K562 (cell line): Measurements from ENCODE around the gene IRF2. TPM values are rescaled to one million over a fixed set of nuclear protein-coding genes. Genes with fewer than 3 reads are reported as not detected.
"Not testable (repeated sequence)": the region's sequence is repeated elsewhere in the genome, so short reads cannot be mapped to it uniquely, and the experiment has no call there.

Experiments used
- CEBPB ChIP-seq: fragments of 450-650 bp; IDR thresholded peaks from 2 replicates; pipeline ENCODE4 v1.6.1; 2016; ENCODE audit warnings: missing genetic modification characterization, missing compliant biosample characterization
- CSDE1 ChIP-seq, 2 experiments: fragments of 450-650 bp; IDR thresholded peaks; 2 replicates each; pipeline ENCODE4 v1.6.1; 2016; ENCODE audit warnings: mild to moderate bottlenecking in 1 of 2
- DMBX1 ChIP-seq: fragments of 250-450 bp; sonication (Bioruptor Pico); IDR thresholded peaks from 2 replicates; pipeline ENCODE4 v1.8.0; 2022; ENCODE audit warnings: inconsistent platforms, mild to moderate bottlenecking, moderate library complexity, borderline replicate concordance
- EGR1 ChIP-seq: fragments of 450-650 bp; conservative IDR thresholded peaks from 2 replicates; pipeline ENCODE4 v1.6.1; 2017; ENCODE audit warnings: mild to moderate bottlenecking
- ERF ChIP-seq: fragments of 450-650 bp; formaldehyde crosslinking; IDR thresholded peaks from 2 replicates; pipeline ENCODE4 v1.4.0; 2020; ENCODE audit warnings: mild to moderate bottlenecking, mixed read lengths
- NR2C1 ChIP-seq, 2 experiments: fragments of 450-650 bp; IDR thresholded peaks; 2 replicates each; pipeline ENCODE4 v1.6.1; 2017; ENCODE audit warnings: mild to moderate bottlenecking in 2 of 2, antibody characterized with exemption in 1 of 2, inconsistent platforms in 1 of 2, missing compliant biosample characterization in 1 of 2, missing genetic modification characterization in 1 of 2
- PHTF2 ChIP-seq: fragments of 250-450 bp; sonication (Bioruptor Pico); IDR thresholded peaks from 2 replicates; pipeline ENCODE4 v1.5.0; 2021; ENCODE audit warnings: mild to moderate bottlenecking
- POLR2H ChIP-seq: IDR thresholded peaks from 2 replicates; pipeline ENCODE4 v1.6.1; 2016; ENCODE audit warnings: missing genetic modification characterization, low read depth, mild to moderate bottlenecking, control low read depth, missing compliant biosample characterization, moderate library complexity
- PTRF ChIP-seq: fragments of 450-650 bp; IDR thresholded peaks from 2 replicates; pipeline ENCODE4 v1.6.1; 2016; ENCODE audit warnings: mild to moderate bottlenecking, missing genetic modification characterization, missing compliant biosample characterization
- PTTG1 ChIP-seq: fragments of 450-650 bp; IDR thresholded peaks from 2 replicates; pipeline ENCODE4 v1.6.1; 2016; ENCODE audit warnings: low read depth, mild to moderate bottlenecking, missing genetic modification characterization, missing compliant biosample characterization
- RFX7 ChIP-seq: fragments of 250-450 bp; sonication (Bioruptor Pico); IDR thresholded peaks from 2 replicates; pipeline ENCODE4 v1.5.1; 2021; ENCODE audit warnings: mild to moderate bottlenecking
- ZNF175 ChIP-seq: fragments of 200-800 bp; sonication (Bioruptor generic); IDR thresholded peaks from 2 replicates; pipeline ENCODE4 v1.6.1; 2016; ENCODE audit warnings: low read depth, mild to moderate bottlenecking, missing genetic modification characterization, missing compliant biosample characterization
- ZNF444 ChIP-seq: fragments of 250-450 bp; sonication (Bioruptor Pico); IDR thresholded peaks from 2 replicates; pipeline ENCODE4 v1.4.0; 2020; ENCODE audit warnings: mild to moderate bottlenecking, moderate library complexity
- ZNF507 ChIP-seq: conservative IDR thresholded peaks from 2 replicates; pipeline ENCODE4 v1.6.1; 2017; ENCODE audit warnings: missing genetic modification characterization, missing compliant biosample characterization
- ZNF584 ChIP-seq: fragments of 200-800 bp; sonication (Bioruptor generic); IDR thresholded peaks from 2 replicates; pipeline ENCODE4 v1.6.1; 2016; ENCODE audit warnings: low read depth, mild to moderate bottlenecking, missing genetic modification characterization, missing compliant biosample characterization
- ZNF696 ChIP-seq: fragments of 250-450 bp; sonication (Bioruptor Pico); conservative IDR thresholded peaks from 2 replicates; pipeline ENCODE4 v1.4.0; 2020; ENCODE audit warnings: mild to moderate bottlenecking, moderate library complexity
- ZNF766 ChIP-seq: fragments of 200-800 bp; sonication (Bioruptor generic); conservative IDR thresholded peaks from 2 replicates; pipeline ENCODE4 v1.6.1; 2016; ENCODE audit warnings: missing genetic modification characterization, missing compliant biosample characterization
- polyA plus RNA-seq, 8 experiments: library from polyadenylated mRNA; depleted of rRNA in 4 of 8; stranded (reverse) in 5 of 8; unstranded in 3 of 8; fragments of >200 nt; fragmentation: Nextera tagmentation in 2 of 8; fragmentation: Illumina TruSeq in 1 of 8; extraction: Ambion mirVana in 2 of 8; extraction: Trizol in 1 of 8; gene quantifications; 2 replicates each; pipeline versions ENCODE4 v1.2.1 to v1.2.3, GENCODE V29; 2011 to 2014; ENCODE audit warnings: inconsistent platforms in 1 of 8, missing spikeins in 1 of 8
- total RNA-seq, 7 experiments: library from RNA; depleted of rRNA in 6 of 7; stranded (reverse); fragments of >200 nt in 6 of 7; fragmentation: Illumina TruSeq in 2 of 7; extraction: Trizol in 2 of 7; gene quantifications; 2 replicates each; pipeline versions ENCODE4 v1.2.1 to v1.2.3, GENCODE V29; 2011 to 2021; ENCODE audit warnings: low replicate concordance in 1 of 7
- TF ChIP-seq, protein P1 (sequence below): fragments of 250-450 bp; sonication (Bioruptor Pico); IDR thresholded peaks from 2 replicates; pipeline ENCODE4 v1.9.0; 2021; ENCODE audit warnings: mild to moderate bottlenecking
- TF ChIP-seq, protein P2 (sequence below): fragments of 450-650 bp; conservative IDR thresholded peaks from 2 replicates; pipeline ENCODE4 v1.6.1; 2016; ENCODE audit warnings: missing genetic modification characterization, low read depth, mild to moderate bottlenecking, control low read depth, missing compliant biosample characterization
- TF ChIP-seq, protein P3 (sequence below): fragments of 450-650 bp; IDR thresholded peaks from 2 replicates; pipeline ENCODE4 v1.6.1; 2016; ENCODE audit warnings: missing biosample characterization, missing genetic modification characterization
- TF ChIP-seq, protein P4 (sequence below): fragments of 450-650 bp; IDR thresholded peaks from 2 replicates; pipeline ENCODE4 v1.6.1; 2017; ENCODE audit warnings: antibody characterized with exemption, mild to moderate bottlenecking

The IRF2 gene
- total and polyA plus RNA-seq, 9 of the 15 experiments (the other 6 are each of a cell fraction or from before 2014, with no cell fraction given) = 7.1 to 17.1 (median 11.3) TPM

DNA sequence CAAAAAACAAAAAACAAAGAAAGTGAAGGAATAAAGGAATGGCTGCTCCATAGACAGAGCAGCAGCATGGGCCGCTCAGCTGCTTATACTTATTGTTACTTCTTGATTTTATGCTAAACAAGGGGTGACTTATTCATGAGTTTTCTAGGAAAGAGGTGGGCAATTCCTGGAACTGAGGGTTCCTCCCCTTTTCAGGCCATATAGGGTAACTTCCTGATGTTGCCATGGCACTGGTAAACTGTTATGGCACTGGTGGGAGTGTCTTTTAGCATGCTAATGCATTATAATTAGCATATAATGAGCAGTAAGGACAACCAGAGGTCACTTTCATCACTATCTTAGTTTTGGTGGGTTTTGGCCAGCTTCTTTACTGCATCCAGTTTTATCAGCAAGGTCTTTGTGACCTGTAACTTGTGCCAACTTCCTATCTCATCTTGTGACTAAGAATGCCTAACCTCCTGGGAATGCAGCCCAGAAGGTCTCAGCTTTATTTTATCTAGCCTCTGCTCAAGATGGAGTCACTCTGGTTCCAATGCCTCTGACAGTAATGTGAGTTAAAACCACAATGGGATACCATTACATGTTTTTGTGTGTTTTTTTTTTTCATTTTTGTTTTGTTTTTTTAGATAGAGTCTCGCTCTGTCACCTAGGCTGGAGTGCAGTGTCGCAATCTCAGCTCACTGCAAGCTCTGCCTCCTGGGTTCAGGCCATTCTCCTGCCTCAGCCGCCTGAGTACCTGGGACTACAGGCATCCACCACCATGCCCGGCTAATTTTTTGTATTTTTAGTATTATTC lies 134.8 kb downstream of the IRF2 start (continued):
- peak; percentile 81; the same call in 1 of the 2 replicates for TF ChIP-seq ERF (CRISPR knock-in tag)
- peak in 1 of 2 experiments; percentile 60; a peak in 1 of 4 replicates for TF ChIP-seq CSDE1 (IDR thresholded peaks at IDR 0.05)
- TF ChIP-seq, protein P1, sequence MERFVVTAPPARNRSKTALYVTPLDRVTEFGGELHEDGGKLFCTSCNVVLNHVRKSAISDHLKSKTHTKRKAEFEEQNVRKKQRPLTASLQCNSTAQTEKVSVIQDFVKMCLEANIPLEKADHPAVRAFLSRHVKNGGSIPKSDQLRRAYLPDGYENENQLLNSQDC (CRISPR knock-in tag) = 0 out of 2 replicates have a peak, but pooled peaks have one; percentile 4
- TF ChIP-seq, protein P2, sequence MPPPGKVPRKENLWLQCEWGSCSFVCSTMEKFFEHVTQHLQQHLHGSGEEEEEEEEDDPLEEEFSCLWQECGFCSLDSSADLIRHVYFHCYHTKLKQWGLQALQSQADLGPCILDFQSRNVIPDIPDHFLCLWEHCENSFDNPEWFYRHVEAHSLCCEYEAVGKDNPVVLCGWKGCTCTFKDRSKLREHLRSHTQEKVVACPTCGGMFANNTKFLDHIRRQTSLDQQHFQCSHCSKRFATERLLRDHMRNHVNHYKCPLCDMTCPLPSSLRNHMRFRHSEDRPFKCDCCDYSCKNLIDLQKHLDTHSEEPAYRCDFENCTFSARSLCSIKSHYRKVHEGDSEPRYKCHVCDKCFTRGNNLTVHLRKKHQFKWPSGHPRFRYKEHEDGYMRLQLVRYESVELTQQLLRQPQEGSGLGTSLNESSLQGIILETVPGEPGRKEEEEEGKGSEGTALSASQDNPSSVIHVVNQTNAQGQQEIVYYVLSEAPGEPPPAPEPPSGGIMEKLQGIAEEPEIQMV (tag) = peak; percentile 85
- TF ChIP-seq PTRF = peak; percentile 97
- 0 out of 2 replicates have a peak, but pooled peaks have one; percentile 48 for TF ChIP-seq ZNF696
- peak; percentile 63 for TF ChIP-seq EGR1
- TF ChIP-seq, protein P3, sequence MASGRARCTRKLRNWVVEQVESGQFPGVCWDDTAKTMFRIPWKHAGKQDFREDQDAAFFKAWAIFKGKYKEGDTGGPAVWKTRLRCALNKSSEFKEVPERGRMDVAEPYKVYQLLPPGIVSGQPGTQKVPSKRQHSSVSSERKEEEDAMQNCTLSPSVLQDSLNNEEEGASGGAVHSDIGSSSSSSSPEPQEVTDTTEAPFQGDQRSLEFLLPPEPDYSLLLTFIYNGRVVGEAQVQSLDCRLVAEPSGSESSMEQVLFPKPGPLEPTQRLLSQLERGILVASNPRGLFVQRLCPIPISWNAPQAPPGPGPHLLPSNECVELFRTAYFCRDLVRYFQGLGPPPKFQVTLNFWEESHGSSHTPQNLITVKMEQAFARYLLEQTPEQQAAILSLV (tag) = peak; percentile 99
- TF ChIP-seq ZNF175 (CRISPR knock-in tag) = peak; percentile 99
- peak; percentile 97 for TF ChIP-seq ZNF584 (CRISPR knock-in tag)
- TF ChIP-seq CEBPB = peak; percentile 89
- TF ChIP-seq DMBX1 = peak; percentile 99
- peak; percentile 84; the same call in 1 of the 2 replicates for TF ChIP-seq PHTF2 (CRISPR knock-in tag)
- 0 out of 2 replicates have a peak, but pooled peaks have one; percentile 39 for TF ChIP-seq RFX7 (CRISPR knock-in tag)
- TF ChIP-seq, protein P4, sequence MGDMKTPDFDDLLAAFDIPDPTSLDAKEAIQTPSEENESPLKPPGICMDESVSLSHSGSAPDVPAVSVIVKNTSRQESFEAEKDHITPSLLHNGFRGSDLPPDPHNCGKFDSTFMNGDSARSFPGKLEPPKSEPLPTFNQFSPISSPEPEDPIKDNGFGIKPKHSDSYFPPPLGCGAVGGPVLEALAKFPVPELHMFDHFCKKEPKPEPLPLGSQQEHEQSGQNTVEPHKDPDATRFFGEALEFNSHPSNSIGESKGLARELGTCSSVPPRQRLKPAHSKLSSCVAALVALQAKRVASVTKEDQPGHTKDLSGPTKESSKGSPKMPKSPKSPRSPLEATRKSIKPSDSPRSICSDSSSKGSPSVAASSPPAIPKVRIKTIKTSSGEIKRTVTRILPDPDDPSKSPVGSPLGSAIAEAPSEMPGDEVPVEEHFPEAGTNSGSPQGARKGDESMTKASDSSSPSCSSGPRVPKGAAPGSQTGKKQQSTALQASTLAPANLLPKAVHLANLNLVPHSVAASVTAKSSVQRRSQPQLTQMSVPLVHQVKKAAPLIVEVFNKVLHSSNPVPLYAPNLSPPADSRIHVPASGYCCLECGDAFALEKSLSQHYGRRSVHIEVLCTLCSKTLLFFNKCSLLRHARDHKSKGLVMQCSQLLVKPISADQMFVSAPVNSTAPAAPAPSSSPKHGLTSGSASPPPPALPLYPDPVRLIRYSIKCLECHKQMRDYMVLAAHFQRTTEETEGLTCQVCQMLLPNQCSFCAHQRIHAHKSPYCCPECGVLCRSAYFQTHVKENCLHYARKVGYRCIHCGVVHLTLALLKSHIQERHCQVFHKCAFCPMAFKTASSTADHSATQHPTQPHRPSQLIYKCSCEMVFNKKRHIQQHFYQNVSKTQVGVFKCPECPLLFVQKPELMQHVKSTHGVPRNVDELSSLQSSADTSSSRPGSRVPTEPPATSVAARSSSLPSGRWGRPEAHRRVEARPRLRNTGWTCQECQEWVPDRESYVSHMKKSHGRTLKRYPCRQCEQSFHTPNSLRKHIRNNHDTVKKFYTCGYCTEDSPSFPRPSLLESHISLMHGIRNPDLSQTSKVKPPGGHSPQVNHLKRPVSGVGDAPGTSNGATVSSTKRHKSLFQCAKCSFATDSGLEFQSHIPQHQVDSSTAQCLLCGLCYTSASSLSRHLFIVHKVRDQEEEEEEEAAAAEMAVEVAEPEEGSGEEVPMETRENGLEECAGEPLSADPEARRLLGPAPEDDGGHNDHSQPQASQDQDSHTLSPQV = peak; percentile 99
- TF ChIP-seq ZNF444 = peak; percentile 42; the same call in 1 of the 2 replicates
- not testable (repeated sequence) for TF ChIP-seq NR2C1 (IDR thresholded peaks at IDR 0.05)
- peak; percentile 94 for TF ChIP-seq NR2C1 (tag; IDR thresholded peaks at IDR 0.05)
- peak; percentile 98 for TF ChIP-seq ZNF766 (CRISPR knock-in tag)
- peak; percentile 99 for TF ChIP-seq PTTG1
- peak; percentile 85 for TF ChIP-seq ZNF507 (tag)
- TF ChIP-seq POLR2H (tag) = peak; percentile 61
